ENCODE data around the gene CHST5.
"Not testable (repeated sequence)": the region's sequence is repeated elsewhere in the genome, so short reads cannot be mapped to it uniquely, and the experiment has no call there.

Gene CHST5

DNA sequence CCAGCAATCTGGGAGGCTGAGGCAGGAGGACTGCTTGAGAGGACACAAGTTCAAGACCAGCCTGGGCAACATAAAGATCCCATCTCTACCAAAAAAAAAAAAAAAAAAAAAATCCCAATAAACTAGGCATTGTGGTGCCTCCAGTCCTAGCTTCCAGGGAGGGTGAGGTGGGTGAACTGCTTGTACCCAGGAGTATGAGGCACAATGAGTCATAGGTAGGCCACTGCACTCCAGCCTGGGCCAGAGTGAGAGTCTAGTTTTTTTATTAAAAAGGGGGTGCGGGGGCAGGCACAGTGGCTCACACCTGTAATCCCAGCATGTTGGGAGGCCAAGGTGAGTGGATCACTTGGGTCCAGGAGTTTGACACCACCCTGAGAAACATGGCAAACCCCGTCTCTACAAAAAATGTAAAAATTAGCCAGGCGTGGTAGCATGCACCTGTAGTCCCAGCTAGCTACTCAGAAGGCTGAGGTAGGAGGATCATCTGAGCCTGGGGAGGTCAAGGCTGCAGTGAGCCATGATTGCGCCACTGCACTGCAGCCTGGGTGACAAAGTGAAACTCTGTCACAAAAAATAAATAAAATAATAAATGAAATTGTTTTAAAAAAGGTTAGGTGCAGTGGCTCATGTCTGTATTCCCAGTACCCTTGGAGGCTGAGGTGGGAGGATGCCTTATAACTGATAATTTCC, 32.8 kb downstream of the CHST5 start:
- DNase-seq, result no peak

DNA sequence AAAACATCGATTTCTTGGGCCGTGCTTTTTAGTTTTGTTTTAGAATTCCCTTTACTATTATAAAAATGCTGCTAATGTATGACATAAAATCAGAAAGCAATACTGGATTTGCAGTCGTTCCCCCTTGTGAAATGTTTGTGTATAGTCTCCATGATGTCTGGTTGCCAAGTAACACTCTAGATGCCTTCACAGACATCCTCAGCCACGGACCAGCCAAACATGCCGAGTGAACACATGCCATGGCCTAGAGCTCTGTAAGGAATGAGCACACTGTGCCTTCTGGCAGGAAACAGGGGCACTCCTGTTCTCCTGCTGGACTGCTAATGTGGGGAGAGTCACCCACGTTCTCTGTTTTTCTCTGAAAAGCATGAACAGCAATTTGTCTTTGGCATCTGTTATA, 34.1 kb downstream of the CHST5 start:
- DNase-seq, result not testable (repeated sequence)

DNA sequence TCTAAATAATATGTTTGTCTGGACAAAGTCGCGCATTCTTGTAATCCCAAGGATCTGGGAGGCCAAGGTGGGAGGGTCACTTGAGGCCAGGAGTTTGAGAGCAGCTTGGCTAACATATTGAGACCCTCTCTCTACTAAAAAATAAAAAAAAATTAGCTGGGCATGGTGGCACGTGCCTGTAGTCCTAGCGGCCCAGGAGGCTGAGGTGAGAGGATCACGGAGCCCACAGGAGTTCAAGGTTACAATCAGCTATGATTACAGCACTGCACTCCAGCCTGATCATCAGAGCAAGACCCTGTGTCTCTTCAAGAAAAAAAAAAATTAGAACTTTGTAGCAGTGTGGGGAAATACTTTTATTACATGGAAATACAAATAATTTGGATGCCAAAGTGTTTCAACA, 34.5 kb downstream of the CHST5 start:
- DNase-seq, result no peak

DNA sequence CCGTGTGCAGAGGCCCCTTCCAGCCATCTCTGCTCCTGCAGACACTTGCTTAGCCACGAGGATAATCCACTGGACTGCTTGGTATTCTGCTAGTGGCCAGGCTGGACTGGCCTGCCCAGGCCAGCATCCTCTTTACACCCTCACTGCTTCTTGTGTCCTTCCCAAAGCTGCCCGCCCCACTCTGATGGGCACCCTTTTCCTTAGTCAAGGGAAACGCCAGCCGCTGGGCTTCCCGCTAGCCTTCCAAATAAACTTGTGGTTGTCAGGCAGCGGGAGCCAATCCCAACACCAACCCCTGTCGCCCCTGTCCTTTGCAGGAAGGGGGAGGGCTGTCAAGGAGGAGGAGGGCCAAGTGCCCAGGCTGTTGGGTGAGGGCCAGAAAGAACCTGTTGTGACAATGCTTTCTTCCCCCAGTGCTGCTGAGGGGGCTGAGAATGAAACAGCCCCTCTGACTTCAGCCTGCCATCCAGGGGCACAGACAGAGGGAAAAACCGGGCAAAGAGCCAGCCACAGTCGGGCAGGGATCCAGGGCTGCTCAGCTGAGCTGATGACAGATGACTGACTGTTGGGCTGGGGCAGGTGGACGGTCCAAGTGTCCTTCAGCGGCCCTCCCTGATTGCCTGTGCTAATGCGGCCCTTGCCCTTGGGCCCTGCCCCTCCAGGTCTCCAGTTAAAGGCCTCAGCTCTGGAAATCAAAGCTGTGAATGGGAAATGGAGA, 37.1 kb downstream of the CHST5 start:
- DNase-seq, result not testable (repeated sequence)

DNA sequence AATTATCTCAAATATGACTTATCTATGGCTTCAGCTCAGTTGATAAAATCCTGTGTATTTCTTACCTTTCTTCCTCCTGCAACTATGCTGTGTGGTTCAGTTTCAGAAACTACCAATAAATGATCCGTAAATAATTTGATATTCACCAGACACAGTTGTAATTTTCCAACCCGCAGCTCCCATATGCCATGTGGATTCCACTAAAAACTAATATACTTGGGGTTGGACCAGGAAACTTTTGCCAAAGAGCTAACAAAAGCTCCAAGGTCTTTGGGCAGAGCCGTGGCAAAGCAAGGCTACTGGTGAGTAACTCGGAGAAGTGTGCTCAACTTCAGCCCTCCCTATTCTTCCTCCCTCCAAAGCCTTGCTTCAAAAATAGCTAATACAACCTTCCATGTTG, 38.4 kb downstream of the CHST5 start:
- DNase-seq, result no peak

DNA sequence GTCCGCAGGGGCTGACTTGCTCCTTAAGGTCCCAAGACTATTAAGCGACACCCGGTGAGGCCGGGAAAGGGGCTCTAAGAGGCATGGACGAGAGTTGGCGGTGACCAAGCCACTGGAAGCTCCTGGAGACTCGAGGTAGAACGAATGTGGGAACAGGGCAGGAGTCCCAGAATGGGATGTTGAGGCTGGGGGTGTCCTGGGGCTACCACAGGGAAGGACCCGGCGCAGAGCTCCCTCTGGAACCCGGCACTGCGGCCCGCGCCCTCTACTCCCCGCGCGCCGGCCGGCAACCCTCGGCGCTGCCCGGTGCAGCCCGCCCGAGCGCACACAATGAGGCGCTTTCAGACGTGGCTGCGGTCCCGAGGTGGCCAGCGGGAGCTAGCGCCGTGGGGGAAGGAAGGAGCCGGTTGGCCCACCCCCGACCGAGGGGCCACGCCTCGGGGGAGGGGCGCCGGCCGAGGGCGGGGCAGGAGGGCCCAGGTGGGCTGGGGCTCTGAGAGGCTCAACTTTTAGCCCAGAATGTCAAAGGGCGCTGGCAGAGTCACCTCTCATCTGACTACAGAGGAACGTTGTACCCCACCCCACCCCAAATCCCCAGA, 40.7 kb downstream of the CHST5 start, which contains the start of gene CHST6:
Gene CHST6 (minus strand): TSS at position 366 of the 599 bp plus-strand sequence. CDS start 15,613 bp downstream, outside the sequence.
- peak; percentile 16 for DNase-seq

DNA sequence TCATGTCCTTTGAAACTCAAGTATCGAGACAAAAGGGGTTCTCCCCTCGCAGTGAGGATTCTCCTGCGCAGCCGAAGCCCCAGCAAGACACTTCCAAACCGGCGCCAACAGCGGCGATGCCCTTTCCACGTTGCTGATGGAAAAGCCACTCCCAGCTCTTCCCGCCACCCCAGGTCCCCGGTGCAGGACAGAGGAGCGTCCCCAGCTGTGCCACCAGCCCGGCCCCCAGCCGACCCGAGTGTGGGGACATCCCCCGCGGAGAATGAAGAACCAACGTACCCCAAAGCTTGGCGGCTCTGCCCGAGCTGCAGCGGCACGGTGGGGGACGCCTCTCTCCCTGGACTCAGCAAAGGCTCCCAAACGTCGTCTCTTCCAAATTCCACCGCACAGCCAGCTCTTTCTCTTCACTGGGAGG, 41.2 kb downstream of the CHST5 start:
- DNase-seq, result no peak

DNA sequence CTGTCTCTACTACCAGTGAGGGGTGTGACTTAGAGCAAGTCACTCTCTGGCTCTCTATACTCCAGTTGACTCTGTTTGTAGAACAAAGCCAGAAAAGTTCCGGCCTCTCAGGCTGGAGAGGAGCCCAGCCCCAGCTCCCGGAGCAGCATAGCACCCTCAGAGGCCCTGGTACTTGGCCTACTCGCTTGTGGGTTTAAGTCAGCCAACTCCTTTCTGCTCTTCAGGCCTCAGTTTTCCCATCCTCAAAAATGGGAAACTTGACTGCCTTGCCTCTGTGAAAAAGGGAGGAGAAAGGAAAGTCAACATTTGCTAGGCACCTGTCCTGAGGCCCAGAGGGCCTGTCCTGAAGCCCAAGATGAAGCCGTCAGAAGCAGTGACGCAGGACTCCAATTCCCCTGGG, 41.7 kb downstream of the CHST5 start:
- no peak for DNase-seq

DNA sequence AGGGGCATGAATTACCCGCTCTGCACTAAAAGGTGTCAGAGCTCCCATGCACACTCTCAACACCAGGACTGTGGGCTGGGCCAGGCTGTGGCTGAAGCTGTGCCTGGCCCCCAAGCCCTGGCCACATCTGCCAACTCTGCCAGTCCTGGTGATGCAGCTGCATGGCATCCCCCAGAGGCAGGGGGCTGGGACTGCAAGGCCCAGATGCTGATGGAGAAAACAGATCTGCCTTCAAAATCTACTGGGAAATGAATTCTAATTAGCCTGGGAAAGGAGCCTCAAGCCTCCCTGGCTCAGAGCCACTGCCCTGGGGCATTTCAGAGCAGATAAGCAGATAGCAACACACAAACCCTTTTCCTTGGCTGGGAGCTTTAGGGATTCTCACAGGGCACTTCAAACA, 44.0 kb downstream of the CHST5 start:
- no peak for DNase-seq

DNA sequence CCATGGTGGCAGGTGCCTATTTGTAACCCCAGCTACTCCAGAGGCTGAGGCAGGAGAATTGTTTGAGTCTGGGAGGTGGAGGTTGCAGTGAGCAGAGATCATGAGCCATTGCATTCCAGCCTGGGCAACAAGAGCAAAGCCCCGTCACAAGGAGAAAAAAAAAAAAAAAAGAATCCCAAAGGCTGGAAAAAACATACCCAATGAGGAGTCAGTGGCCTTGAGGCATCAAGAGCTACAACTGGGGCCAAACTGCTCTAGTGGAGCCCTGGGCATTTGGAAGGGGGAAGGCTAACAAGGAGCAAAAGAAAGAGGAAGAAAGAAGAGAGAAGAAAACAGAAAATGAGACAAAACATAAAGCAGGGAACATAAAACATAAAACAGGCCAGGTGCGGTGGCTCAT, 47.6 kb downstream of the CHST5 start:
- DNase-seq, result no peak

DNA sequence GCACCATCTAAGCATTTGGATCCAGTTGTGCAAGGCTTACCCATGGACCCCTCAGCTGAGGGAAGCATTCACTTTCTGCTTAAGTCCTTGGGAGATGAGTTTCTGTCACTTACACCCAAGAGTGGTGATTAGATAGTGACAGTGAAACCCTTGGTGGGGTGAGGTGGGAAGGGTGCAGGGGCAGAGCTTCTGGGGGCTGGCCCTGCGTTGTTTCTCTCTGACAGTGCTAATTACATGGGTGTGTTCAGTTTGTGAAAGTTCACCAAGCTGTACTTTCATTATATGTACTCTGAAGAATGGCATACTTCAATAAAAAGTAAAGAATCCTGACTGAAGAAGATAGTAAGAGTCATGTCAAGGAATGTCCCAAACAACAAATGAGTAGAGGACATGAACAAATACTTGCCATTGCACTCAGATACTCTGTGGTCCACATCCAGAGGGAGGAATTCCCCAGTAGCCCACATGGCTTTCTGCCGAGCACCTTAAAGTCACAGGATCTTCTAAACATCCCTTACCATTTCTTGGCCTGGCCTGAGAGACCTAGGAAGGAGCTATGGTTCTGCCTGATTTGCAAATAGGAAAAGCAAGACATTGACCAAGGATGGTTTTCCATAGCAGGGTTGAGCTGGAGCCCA, 49.1 kb downstream of the CHST5 start:
- DNase-seq, result no peak

DNA sequence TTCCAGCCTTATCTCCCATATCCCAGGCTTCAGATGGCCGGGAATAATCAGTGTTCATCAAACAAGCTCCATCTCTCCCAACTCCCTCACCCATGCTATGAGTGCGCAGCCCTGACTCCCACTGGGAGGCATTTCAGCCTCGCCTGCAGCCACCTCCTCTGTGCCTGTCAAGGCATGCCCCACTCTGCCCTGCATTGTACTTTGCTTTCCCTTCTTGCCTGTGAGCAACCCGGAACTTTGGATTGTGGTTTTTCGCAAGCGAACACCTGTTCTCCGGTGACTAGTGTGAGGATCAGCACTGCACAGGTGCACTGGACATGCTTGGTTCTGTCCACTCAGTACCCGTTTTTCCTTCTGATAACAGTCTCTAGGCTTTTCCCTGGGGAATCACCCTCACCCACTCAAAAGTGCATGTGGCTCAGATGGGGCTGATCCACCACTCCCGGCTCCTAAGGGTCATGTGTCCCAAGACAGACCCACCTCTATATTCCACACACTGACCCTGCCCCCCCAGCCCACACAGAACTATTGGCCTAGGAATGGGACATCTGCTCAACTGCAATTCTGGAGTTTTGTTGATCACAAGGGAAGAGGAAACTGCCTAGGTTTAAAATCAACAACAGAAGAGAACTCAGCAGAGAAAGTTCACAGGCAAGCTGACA, 49.8 kb downstream of the CHST5 start:
- DNase-seq, result no peak

DNA sequence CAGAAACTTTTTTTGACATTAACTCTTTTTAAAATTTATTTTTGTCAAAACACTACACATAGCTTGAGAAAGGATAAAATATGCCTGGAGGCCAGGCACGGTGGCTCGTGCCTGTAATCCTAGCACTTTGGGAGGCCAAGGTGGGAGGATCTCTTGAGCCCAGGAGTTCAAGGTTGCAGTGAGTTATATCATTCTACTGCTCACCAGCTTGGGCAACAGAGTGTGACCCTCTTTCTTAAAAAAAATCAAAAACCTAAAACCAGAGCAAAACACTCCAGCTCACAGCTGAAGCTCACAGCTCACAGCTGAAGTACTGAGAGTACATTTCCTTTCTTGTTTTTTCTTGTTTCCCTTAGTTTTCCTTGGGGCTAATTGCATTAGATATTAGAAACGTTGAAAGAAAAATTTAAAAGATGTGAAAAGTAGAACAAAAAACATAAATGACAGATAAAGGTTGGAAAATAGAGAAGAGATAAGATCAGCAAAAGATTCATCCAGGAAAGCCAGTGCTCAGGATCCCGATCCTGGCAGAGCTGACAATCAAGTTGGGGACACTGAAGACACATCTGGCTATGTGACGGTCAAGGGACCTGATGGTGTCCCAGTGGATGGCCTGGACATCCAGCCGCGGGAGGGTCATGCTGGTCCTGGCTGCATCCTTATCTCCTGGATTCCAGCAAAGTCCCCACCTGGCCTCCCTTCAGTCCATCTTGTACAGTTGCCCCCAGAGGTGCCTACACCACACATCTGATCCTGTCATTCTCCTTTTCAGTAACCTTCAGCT, 50.5 kb downstream of the CHST5 start:
- no peak for DNase-seq

DNA sequence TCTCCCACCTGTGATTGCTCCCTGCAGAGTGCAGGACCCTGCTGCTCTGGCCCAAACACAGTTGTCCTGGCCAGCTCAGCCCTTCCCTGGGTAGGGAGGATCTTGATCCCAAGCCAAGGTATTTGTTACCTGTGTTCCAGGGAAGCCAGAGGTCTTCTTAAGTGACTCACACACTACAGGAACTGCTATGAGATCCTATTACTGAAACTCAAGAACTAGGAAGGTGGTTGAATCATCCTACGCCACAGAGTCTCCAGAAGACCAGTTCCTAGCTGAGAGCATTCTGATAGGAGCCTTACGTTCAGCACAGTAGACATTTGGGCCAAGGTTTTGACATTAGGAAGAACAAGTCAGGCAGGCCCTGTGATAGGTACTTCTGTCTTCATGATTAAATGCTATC, 52.7 kb downstream of the CHST5 start:
- DNase-seq, result no peak

DNA sequence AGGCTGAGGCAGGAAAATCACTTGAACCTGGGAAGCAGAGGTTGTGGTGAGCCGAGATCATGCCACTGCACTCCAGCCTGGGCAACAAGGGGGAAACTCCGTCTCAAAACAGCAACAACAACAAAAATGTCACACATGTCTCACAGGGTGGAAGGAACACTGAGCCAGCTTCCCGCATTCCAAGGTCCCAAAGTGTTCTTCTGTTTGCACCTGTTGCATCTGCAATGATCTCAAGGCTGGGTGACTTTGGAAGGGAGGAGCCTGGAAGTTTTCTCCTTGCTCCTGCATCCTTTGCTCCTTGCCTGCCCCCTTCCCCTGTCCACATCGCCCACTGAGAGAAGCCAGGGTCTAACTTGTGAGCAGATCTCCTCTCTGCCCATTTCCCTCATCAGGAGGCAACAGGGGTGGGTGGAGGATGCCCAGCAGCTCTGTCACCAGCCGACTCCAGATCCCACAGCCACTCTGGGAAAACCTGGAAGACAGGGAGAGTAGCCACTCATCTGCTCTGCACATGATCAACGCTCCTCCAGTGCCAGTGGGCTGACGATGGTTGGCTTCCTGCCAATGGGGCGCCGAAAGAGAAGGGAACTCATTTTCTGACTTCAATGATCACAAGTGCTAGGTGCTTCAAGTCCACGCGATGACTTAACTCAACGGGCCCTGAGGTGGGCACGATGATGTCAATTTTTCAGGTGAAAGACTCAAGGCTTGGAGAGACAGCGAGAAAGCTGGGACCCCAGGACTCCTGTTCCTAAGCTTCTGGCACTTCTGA, 53.3 kb downstream of the CHST5 start:
- no peak for DNase-seq

DNA sequence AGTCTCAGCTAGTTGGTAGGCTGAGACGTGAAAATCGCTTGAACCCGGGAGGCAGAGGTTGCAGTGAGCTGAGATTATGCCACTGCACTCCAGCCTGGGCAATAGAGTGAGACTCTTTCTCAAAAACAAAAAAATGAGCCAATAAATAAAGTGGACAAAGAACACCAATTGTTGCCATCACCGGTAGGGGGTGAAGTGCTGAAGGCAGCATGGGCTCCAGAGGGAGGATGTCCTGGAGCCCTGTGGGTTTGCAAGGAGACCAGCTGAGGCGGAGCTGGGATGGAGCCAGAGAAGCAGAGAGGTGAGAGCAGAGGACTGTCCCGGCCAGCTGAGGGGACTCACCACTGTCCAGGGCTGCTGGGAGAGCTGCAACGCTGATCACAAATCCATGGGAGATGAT, 54.4 kb downstream of the CHST5 start:
- DNase-seq, result no peak

DNA sequence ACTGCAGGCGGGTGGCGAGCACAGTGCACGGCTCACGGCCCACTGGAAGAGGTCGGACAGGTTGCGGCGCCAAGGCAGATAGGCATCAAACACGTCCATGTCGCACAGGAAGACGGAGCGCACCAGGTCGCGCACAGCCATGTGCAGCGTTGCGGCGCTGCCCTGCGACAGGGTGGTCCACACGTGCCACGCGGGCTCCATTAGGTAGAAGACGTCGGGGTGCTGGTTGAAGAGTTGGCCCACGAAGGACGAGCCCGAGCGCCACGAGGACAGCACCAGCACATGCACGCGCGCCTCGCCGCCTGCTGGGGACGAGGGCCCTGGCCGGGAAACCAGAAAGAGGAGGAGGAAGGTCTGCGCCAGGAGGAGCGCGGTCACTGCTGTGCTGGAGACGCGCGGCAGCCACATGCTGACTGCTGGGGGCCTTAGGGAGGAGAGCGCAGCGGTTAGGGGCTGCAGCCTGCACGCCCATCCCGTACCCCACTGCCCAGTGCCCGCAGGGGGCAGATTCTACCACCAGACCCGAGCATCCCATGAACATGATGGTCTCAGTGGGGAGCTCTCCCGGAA, 56.4 kb downstream of the CHST5 start:
- DNase-seq, result no peak
